Upper lobe of right lung (tissue), 1 donor: ENCODE measurements around the gene KRT36. TPM values are rescaled to one million over a fixed set of nuclear protein-coding genes. Genes with fewer than 3 reads are reported as not detected.

Experiments
- ATAC-seq: fragments of 200-7000 bp; cut with Tn5 transposase; one replicate; pipeline ENCODE4 v1.9.1; 2020; ENCODE audit warnings: mild to moderate bottlenecking, moderate library complexity
- DNase-seq: peaks from one replicate; pipeline ENCODE4 v3.0.0-alpha.2; 2020
- H3K27ac ChIP-seq: fragments of 200-600 bp; one replicate; pipeline ENCODE4 v1.8.0; 2022
- H3K27me3 ChIP-seq: fragments of 200-600 bp; one replicate; pipeline ENCODE4 v1.8.0; 2022; ENCODE audit warnings: mild to moderate bottlenecking
- H3K36me3 ChIP-seq: fragments of 200-600 bp; one replicate; pipeline ENCODE4 v1.8.0; 2022
- H3K4me1 ChIP-seq: fragments of 200-600 bp; one replicate; pipeline ENCODE4 v1.8.0; 2022
- H3K4me3 ChIP-seq: fragments of 200-600 bp; one replicate; pipeline ENCODE4 v1.8.0; 2022; ENCODE audit warnings: mild to moderate bottlenecking
- H3K9me3 ChIP-seq: fragments of 200-600 bp; one replicate; pipeline ENCODE4 v1.8.0; 2022
- intact Hi-C: fragments of 100-400 bp; cut with DNase I; formaldehyde crosslinking; loops from one replicate; pipeline ENCODE4 v1.11.0; 2022
- microRNA-seq: library from miRNA; unstranded; fragments of <30 nt; microRNA quantifications from one replicate; pipeline ENCODE4 v1.2.0, GENCODE V29; 2020; ENCODE audit warnings: borderline microRNAs expressed
- total RNA-seq: library from RNA; stranded (reverse); fragmentation: NEBNext Ultra II Directional; extraction: Animal tissue kit (Norgen Biotek cat#: 25700); gene quantifications from one replicate; pipeline ENCODE4 v1.2.1, GENCODE V29; 2021
- TF ChIP-seq, protein P1 (sequence below): fragments of 200-600 bp; IDR thresholded peaks from one replicate; pipeline ENCODE4 v1.8.0; 2022; ENCODE audit warnings: antibody characterized with exemption
- donor health status: DM: no; HTN: yes; CAD: no; lungs with severe emphysema.

KRT36 gene
- total RNA-seq, 1 donor from 2014 or later = not detected

- Histone ChIP-seq H3K4me3 (no peak within 1 kb of the TSS), H3K27me3 (no peaks in the 10 kb centered on the region), H3K36me3 (no peaks in the 10 kb centered on the region), H3K9me3 (no peaks in the 10 kb centered on the region), H3K4me1 (no peaks in the 10 kb centered on the region), H3K27ac (no peak within 1 kb of the TSS)
- intact Hi-C loops = no loop called here
- no peak for ATAC-seq
- no peak for DNase-seq
- TF ChIP-seq, protein P1, sequence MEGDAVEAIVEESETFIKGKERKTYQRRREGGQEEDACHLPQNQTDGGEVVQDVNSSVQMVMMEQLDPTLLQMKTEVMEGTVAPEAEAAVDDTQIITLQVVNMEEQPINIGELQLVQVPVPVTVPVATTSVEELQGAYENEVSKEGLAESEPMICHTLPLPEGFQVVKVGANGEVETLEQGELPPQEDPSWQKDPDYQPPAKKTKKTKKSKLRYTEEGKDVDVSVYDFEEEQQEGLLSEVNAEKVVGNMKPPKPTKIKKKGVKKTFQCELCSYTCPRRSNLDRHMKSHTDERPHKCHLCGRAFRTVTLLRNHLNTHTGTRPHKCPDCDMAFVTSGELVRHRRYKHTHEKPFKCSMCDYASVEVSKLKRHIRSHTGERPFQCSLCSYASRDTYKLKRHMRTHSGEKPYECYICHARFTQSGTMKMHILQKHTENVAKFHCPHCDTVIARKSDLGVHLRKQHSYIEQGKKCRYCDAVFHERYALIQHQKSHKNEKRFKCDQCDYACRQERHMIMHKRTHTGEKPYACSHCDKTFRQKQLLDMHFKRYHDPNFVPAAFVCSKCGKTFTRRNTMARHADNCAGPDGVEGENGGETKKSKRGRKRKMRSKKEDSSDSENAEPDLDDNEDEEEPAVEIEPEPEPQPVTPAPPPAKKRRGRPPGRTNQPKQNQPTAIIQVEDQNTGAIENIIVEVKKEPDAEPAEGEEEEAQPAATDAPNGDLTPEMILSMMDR = no peak
These were observed 49.1 kb downstream of the KRT36 start, which contains the start of gene KRT38 for GRCh38 chr17:41440531-41441033. Gene KRT38, minus strand, starts transcription at chr17:41440983. Its CDS starts 62 bp downstream, at chr17:41440921.

- H3K27me3 ChIP-seq = no peaks in the 10 kb centered on the region
- TF ChIP-seq, protein P1 = no peak
- intact Hi-C loops = no loop called here
These were observed 50.3 kb downstream of the KRT36 start for GRCh38 chr17:41439375-41439774.

DNA sequence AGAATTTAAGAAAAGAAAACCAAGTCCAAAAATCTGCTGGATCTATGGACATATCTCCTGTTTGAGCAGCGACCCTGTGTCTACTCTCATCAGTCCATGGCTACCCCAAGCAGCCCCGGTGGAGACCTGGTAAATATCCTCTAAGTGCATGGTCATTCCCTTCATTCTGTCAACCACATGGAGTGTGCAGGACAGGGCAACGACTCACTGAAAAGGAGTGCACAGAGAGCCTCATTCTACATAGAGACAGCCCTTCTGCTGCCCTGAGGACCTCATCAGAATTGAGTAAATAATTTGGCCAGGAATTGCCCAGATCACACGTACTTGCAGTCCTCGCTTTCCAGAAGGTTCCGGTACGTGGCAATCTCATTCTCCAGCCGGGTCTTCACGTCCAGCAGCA lies 51.9 kb downstream of the KRT36 start:
- TF ChIP-seq, protein P1 = no peak
- no peak for DNase-seq
- no peaks in the 10 kb centered on the region for H3K9me3 ChIP-seq
- no peaks in the 10 kb centered on the region for H3K4me1 ChIP-seq
- H3K27me3 ChIP-seq = no peaks in the 10 kb centered on the region
- H3K27ac ChIP-seq = no peak overlapping the region
- intact Hi-C loops = no loop called here
- ATAC-seq = no peak
- H3K36me3 ChIP-seq = no peaks in the 10 kb centered on the region
- no peak overlapping the region for H3K4me3 ChIP-seq

More at GRCh38 chr17:41439375-41439774, 50.3 kb downstream of the KRT36 start:
- no peaks in the 10 kb centered on the region for H3K9me3 ChIP-seq
- H3K27ac ChIP-seq = no peak overlapping the region
- H3K36me3 ChIP-seq = no peaks in the 10 kb centered on the region
- no peaks in the 10 kb centered on the region for H3K4me1 ChIP-seq
- no peak for ATAC-seq
- no peak overlapping the region for H3K4me3 ChIP-seq
- DNase-seq = no peak

GRCh38 chr17:41437254-41437653 lies 52.5 kb downstream of the KRT36 start:
- Histone ChIP-seq H3K9me3 (no peaks in the 10 kb centered on the region), H3K4me3 (no peak overlapping the region), H3K36me3 (no peaks in the 10 kb centered on the region), H3K4me1 (no peaks in the 10 kb centered on the region), H3K27ac (no peak overlapping the region), H3K27me3 (no peaks in the 10 kb centered on the region)
- TF ChIP-seq, protein P1 = no peak
- intact Hi-C loops = no loop called here
- ATAC-seq = no peak
- DNase-seq = no peak

Small RNA genes lying within 50 kb of the gene (microRNA-seq; reads per million reads assigned to microRNA genes)
- not detected for gene MIR6510

Other genes starting within 250 kb of the KRT36 start
- not detected for gene KRTAP9-4, start 240.2 kb downstream of the KRT36 start, total RNA-seq
- not detected for gene KRTAP9-9, start 234.5 kb downstream of the KRT36 start, total RNA-seq
- gene KRTAP9-6, start 224.5 kb downstream of the KRT36 start, total RNA-seq = not detected
- gene KRTAP9-7, start 214.2 kb downstream of the KRT36 start, total RNA-seq = not detected
- gene KRTAP29-1, start 187.1 kb downstream of the KRT36 start, total RNA-seq = not detected
- gene KRTAP16-1, start 180.6 kb downstream of the KRT36 start, total RNA-seq = not detected
- not detected for gene KRTAP17-1, start 174.2 kb downstream of the KRT36 start, total RNA-seq
- not detected for gene KRT33A, start 139.1 kb downstream of the KRT36 start, total RNA-seq
- gene KRT33B, start 120.1 kb downstream of the KRT36 start, total RNA-seq = not detected
- gene KRT34, start 107.6 kb downstream of the KRT36 start, total RNA-seq = not detected
- gene KRT31, start 92.3 kb downstream of the KRT36 start, total RNA-seq = not detected
- gene KRT37, start 65.3 kb downstream of the KRT36 start, total RNA-seq = not detected
- gene KRT38, start 48.9 kb downstream of the KRT36 start, total RNA-seq = not detected
- gene KRT32, start 22.5 kb downstream of the KRT36 start, total RNA-seq = not detected
- gene KRT35, start 8.8 kb downstream of the KRT36 start, total RNA-seq = not detected
- gene KRT13, start 15.7 kb upstream of the KRT36 start, total RNA-seq = 5.5 TPM
- 24.3 TPM for gene KRT15, start 29.0 kb upstream of the KRT36 start, total RNA-seq
- gene KRT19, start 38.4 kb upstream of the KRT36 start, total RNA-seq = 321 TPM
- not detected for gene KRT9, start 82.1 kb upstream of the KRT36 start, total RNA-seq
- gene KRT14, start 97.0 kb upstream of the KRT36 start, total RNA-seq = not detected
- gene KRT16, start 122.9 kb upstream of the KRT36 start, total RNA-seq = not detected
- gene KRT17, start 134.7 kb upstream of the KRT36 start, total RNA-seq = 5.9 TPM
- gene EIF1, start 199.0 kb upstream of the KRT36 start, total RNA-seq = 974 TPM
- gene GAST, start 222.4 kb upstream of the KRT36 start, total RNA-seq = not detected
- gene HAP1, start 244.7 kb upstream of the KRT36 start, total RNA-seq = 0.58 TPM